HEK293 (cell line): Measurements from ENCODE around the gene REG3A.

Experiments
- CTCF ChIA-PET: fragments of 350-600 bp; formaldehyde crosslinking; extraction: SDS; loops from one replicate; lab custom pipeline; 2021; ENCODE audit warnings: antibody characterized with exemption; lab: Yijun Ruan, JAX
- POLR2A ChIA-PET: fragments of 300-600 bp; formaldehyde crosslinking; extraction: SDS; loops from one replicate; lab custom pipeline; 2020; ENCODE audit warnings: antibody characterized with exemption, inconsistent platforms; lab: Yijun Ruan, JAX
- H3K27ac ChIP-seq: fragments of 200-500 bp; sonication (Bioruptor generic); 2 replicates; pipeline ENCODE4 v1.5.1; 2014; ENCODE audit warnings: low read depth, low read length, control low read depth, inconsistent platforms; ENCODE audit errors: extremely low read depth
- H3K36me3 ChIP-seq, 2 experiments: fragments of 200-500 bp in 1 of 2; sonication (Bioruptor generic) in 1 of 2; 1 replicate in 1 of 2; 2 replicates in 1 of 2; pipeline ENCODE4 v1.5.1; 2014 to 2017; ENCODE audit warnings: inconsistent platforms in 2 of 2, low read length in 2 of 2; ENCODE audit not compliant: control insufficient read depth in 2 of 2, insufficient read depth in 1 of 2
- H3K4me1 ChIP-seq: fragments of 200-500 bp; sonication (Bioruptor generic); 2 replicates; pipeline ENCODE4 v1.5.1; 2014; ENCODE audit warnings: mild to moderate bottlenecking, low read length, inconsistent platforms; ENCODE audit not compliant: control insufficient read depth, insufficient read depth
- H3K4me3 ChIP-seq: 2 replicates; pipeline ENCODE4 v1.5.1; 2011; ENCODE audit warnings: low read depth, mild to moderate bottlenecking, control low read depth, low read length, moderate library complexity
- H3K9me3 ChIP-seq: fragments of 200-500 bp; sonication (Bioruptor generic); 2 replicates; pipeline ENCODE4 v1.5.1; 2014; ENCODE audit warnings: low read depth, low read length, inconsistent platforms; ENCODE audit not compliant: control insufficient read depth, insufficient read depth
- AEBP2 ChIP-seq: fragments of 450-650 bp; formaldehyde crosslinking; IDR thresholded peaks from 2 replicates; pipeline ENCODE4 v1.5.1; 2016; ENCODE audit warnings: missing biosample characterization, missing genetic modification characterization, borderline replicate concordance
- CTCF ChIP-seq: fragments of 450-650 bp; formaldehyde crosslinking; IDR thresholded peaks from 2 replicates; pipeline ENCODE4 v1.5.1; 2016; ENCODE audit warnings: missing biosample characterization, missing genetic modification characterization
- EGR2 ChIP-seq: fragments of 450-650 bp; formaldehyde crosslinking; IDR thresholded peaks from 2 replicates; pipeline ENCODE4 v1.5.1; 2016; ENCODE audit warnings: low read depth, missing biosample characterization, missing genetic modification characterization
- GLI2 ChIP-seq: fragments of 450-650 bp; formaldehyde crosslinking; IDR thresholded peaks from 2 replicates; pipeline ENCODE4; 2017; ENCODE audit warnings: missing biosample characterization, missing genetic modification characterization, low read depth, borderline replicate concordance
- PRDM1 ChIP-seq: fragments of 450-650 bp; formaldehyde crosslinking; IDR thresholded peaks from 2 replicates; pipeline ENCODE4; 2016; ENCODE audit warnings: missing biosample characterization, missing genetic modification characterization
- PRDM4 ChIP-seq: fragments of 450-650 bp; formaldehyde crosslinking; IDR thresholded peaks from 2 replicates; pipeline ENCODE4 v1.5.1; 2017; ENCODE audit warnings: missing biosample characterization, missing genetic modification characterization
- ZBTB21 ChIP-seq: fragments of 450-650 bp; formaldehyde crosslinking; IDR thresholded peaks from 2 replicates; pipeline ENCODE4 v1.5.1; 2017; ENCODE audit warnings: missing biosample characterization, missing genetic modification characterization
- ZFP3 ChIP-seq: fragments of 450-650 bp; formaldehyde crosslinking; IDR thresholded peaks from 2 replicates; pipeline ENCODE4 v1.5.1; 2016; ENCODE audit warnings: low read depth, missing biosample characterization, missing genetic modification characterization
- ZFP69B ChIP-seq: fragments of 450-650 bp; formaldehyde crosslinking; IDR thresholded peaks from 2 replicates; pipeline ENCODE4 v1.5.1; 2016; ENCODE audit warnings: missing biosample characterization, missing genetic modification characterization
- ZNF18 ChIP-seq: fragments of 450-650 bp; formaldehyde crosslinking; IDR thresholded peaks from 2 replicates; pipeline ENCODE4 v1.5.1; 2016; ENCODE audit warnings: missing biosample characterization, missing genetic modification characterization
- ZNF2 ChIP-seq: fragments of 450-650 bp; formaldehyde crosslinking; IDR thresholded peaks from 2 replicates; pipeline ENCODE4 v1.5.1; 2016; ENCODE audit warnings: missing biosample characterization, missing genetic modification characterization
- ZNF324 ChIP-seq: fragments of 450-650 bp; formaldehyde crosslinking; IDR thresholded peaks from 2 replicates; pipeline ENCODE4 v1.5.1; 2016; ENCODE audit warnings: missing biosample characterization, missing genetic modification characterization
- ZNF585B ChIP-seq: fragments of 450-650 bp; formaldehyde crosslinking; IDR thresholded peaks from 2 replicates; pipeline ENCODE4 v1.5.1; 2016; ENCODE audit warnings: missing biosample characterization, missing genetic modification characterization
- ZNF600 ChIP-seq: fragments of 450-650 bp; formaldehyde crosslinking; IDR thresholded peaks from 2 replicates; pipeline ENCODE4 v1.5.1; 2016; ENCODE audit warnings: missing biosample characterization, missing genetic modification characterization
- ZNF629 ChIP-seq: fragments of 450-650 bp; formaldehyde crosslinking; IDR thresholded peaks from 2 replicates; pipeline ENCODE4 v1.5.1; 2017; ENCODE audit warnings: missing biosample characterization, missing genetic modification characterization
- ZNF704 ChIP-seq: fragments of 450-650 bp; formaldehyde crosslinking; IDR thresholded peaks from 2 replicates; pipeline ENCODE4 v1.5.1; 2016; ENCODE audit warnings: missing biosample characterization, missing genetic modification characterization

REG3A gene

GRCh38 chr2:79200762-79201161 is 41.2 kb upstream of the REG3A start:
- POLR2A ChIA-PET: no interaction called here
- Histone ChIP-seq H3K4me3 (no peak overlapping the region), H3K9me3 (no peaks in the 10 kb centered on the region), H3K27ac (no peak overlapping the region), H3K4me1 (no peaks in the 10 kb centered on the region), H3K36me3 (no peaks in the 10 kb centered on the region)
- CTCF ChIA-PET: no interaction called here
- TF ChIP-seq ZNF324 (tag by site-specific recombination) (no peak), ZNF585B (tag by site-specific recombination) (no peak), CTCF (tag by site-specific recombination) (no peak), ZNF2 (tag by site-specific recombination) (no peak)

GRCh38 chr2:79191816-79192215 is 32.3 kb upstream of the REG3A start:
- no peaks in the 10 kb centered on the region for H3K9me3 ChIP-seq
- CTCF ChIA-PET: no interaction called here
- TF ChIP-seq GLI2 (tag by site-specific recombination) (no peak), PRDM1 (no peak)
- TF ChIP-seq, all 188 proteins: peak for 0
- Histone ChIP-seq H3K36me3 (no peaks in the 10 kb centered on the region), H3K27ac (no peak overlapping the region), H3K4me1 (no peaks in the 10 kb centered on the region), H3K4me3 (no peak overlapping the region)
- POLR2A ChIA-PET: no interaction called here

- no peaks in the 10 kb centered on the region for H3K4me1 ChIP-seq
- CTCF ChIA-PET: no interaction called here
- H3K9me3 ChIP-seq: no peaks in the 10 kb centered on the region
- H3K36me3 ChIP-seq: no peaks in the 10 kb centered on the region
- no peak for TF ChIP-seq ZFP3 (tag by site-specific recombination)
- TF ChIP-seq EGR2: no peak
- no peak for TF ChIP-seq ZNF704 (tag by site-specific recombination)
- no peak for TF ChIP-seq ZBTB21
- no peak for TF ChIP-seq ZFP69B (tag by site-specific recombination)
- no peak for TF ChIP-seq PRDM4 (tag by site-specific recombination)
- no peak for TF ChIP-seq ZNF629 (tag by site-specific recombination)
- no peak for TF ChIP-seq ZNF18 (tag by site-specific recombination)
- TF ChIP-seq ZNF600: no peak
- TF ChIP-seq AEBP2 (tag by site-specific recombination): no peak
- no peak overlapping the region for H3K27ac ChIP-seq
- H3K4me3 ChIP-seq: no peak overlapping the region
- POLR2A ChIA-PET: no interaction called here
These were observed 31.5 kb upstream of the REG3A start for GRCh38 chr2:79191081-79191480.
